COR-L47 (cell line): ENCODE measurements around the gene RAPSN.

Source experiments
- DNase-seq: peaks from one replicate; lab custom pipeline; 2025; lab: John Stamatoyannopoulos, UW

Gene RAPSN

GRCh38 chr11:47407746-47408590 is 41.0 kb downstream of the RAPSN start, which contains the start of gene SLC39A13:
SLC39A13 (plus strand) TSS chr11:47408590; CDS start chr11:47410095, 1,505 bp downstream.
- peak; percentile 94 for DNase-seq

GRCh38 chr11:47406896-47407745 is 41.8 kb downstream of the RAPSN start:
- no peak for DNase-seq

- DNase-seq, result no peak
Measured at GRCh38 chr11:47403571-47403970, 45.4 kb downstream of the RAPSN start.

GRCh38 chr11:47403135-47403534 is 45.8 kb downstream of the RAPSN start:
- no peak for DNase-seq

- no peak for DNase-seq
Measured at GRCh38 chr11:47400768-47401279, 48.1 kb downstream of the RAPSN start.

- no peak for DNase-seq
Measured at GRCh38 chr11:47399860-47400767, 48.8 kb downstream of the RAPSN start.

GRCh38 chr11:47398551-47398950 is 50.4 kb downstream of the RAPSN start:
- DNase-seq, result no peak

GRCh38 chr11:47398011-47398410 is 50.9 kb downstream of the RAPSN start:
- no peak for DNase-seq

- no peak for DNase-seq
Measured at GRCh38 chr11:47396049-47396320, 53.0 kb downstream of the RAPSN start.

- DNase-seq, result no peak
Measured at GRCh38 chr11:47395223-47396048, 53.5 kb downstream of the RAPSN start.

GRCh38 chr11:47394322-47395222 is 54.4 kb downstream of the RAPSN start:
- DNase-seq, result no peak

GRCh38 chr11:47394050-47394321 is 55.0 kb downstream of the RAPSN start:
- DNase-seq, result no peak

- no peak for DNase-seq
Measured at GRCh38 chr11:47393163-47394049, 55.5 kb downstream of the RAPSN start.

GRCh38 chr11:47392546-47393162 is 56.3 kb downstream of the RAPSN start:
- no peak for DNase-seq

GRCh38 chr11:47391711-47392432 is 57.1 kb downstream of the RAPSN start:
- DNase-seq, result no peak

- DNase-seq, result no peak
Measured at GRCh38 chr11:47391077-47391583, 57.8 kb downstream of the RAPSN start.

GRCh38 chr11:47390422-47390760 is 58.5 kb downstream of the RAPSN start:
- DNase-seq, result no peak
